ENCODE data around the gene OS9. TPM values are rescaled to one million over a fixed set of nuclear protein-coding genes. Genes with fewer than 3 reads are reported as not detected.
A peak's percentile ranks its signal among the peaks of the same experiment; 100 is the strongest.

Gene OS9
- total RNA-seq, 1 donor from 2014 or later, result 263 TPM

- Histone ChIP-seq H3K4me3 (peak overlapping the region; percentile 92), H3K4me1 (peaks cover 36% of the 10 kb centered on the region), H3K9me3 (no peaks in the 10 kb centered on the region), H3K27ac (peak overlapping the region; percentile 91), H3K27me3 (no peaks in the 10 kb centered on the region), H3K36me3 (peaks cover 40% of the 10 kb centered on the region)
- intact Hi-C loops (cut with DNase I), result no loop called here
- no peak for ATAC-seq
- DNase-seq, result no peak
- TF ChIP-seq CTCF (IDR thresholded peaks at IDR 0.05), result no peak
These were observed 57.5 kb downstream of the OS9 start for GRCh38 chr12:57751432-57751787.

- no peaks in the 10 kb centered on the region for H3K27me3 ChIP-seq
- H3K36me3 ChIP-seq, result peaks cover 37% of the 10 kb centered on the region
- H3K9me3 ChIP-seq, result no peaks in the 10 kb centered on the region
- H3K27ac ChIP-seq, result peak within 1 kb of the TSS; percentile 91
- H3K4me1 ChIP-seq, result peaks cover 38% of the 10 kb centered on the region
- intact Hi-C loops (cut with DNase I), result no loop called here
- peak; percentile 99 for DNase-seq
- ATAC-seq, result peak; percentile 91
- peak within 1 kb of the TSS; percentile 92 for H3K4me3 ChIP-seq
- TF ChIP-seq CTCF (IDR thresholded peaks at IDR 0.05), result no peak
These were observed 58.1 kb downstream of the OS9 start, which contains the start of gene CDK4 for GRCh38 chr12:57751788-57752667. TSS of gene CDK4 (minus strand) at chr12:57752310. CDS start at chr12:57751717, 593 bp downstream.

- Histone ChIP-seq H3K4me3 (peak overlapping the region; percentile 92), H3K4me1 (peaks cover 38% of the 10 kb centered on the region), H3K27ac (peak overlapping the region; percentile 67)
These were observed 58.7 kb downstream of the OS9 start for GRCh38 chr12:57752668-57753000.

GRCh38 chr12:57753756-57754337 lies 59.9 kb downstream of the OS9 start:
- no peak overlapping the region for H3K27ac ChIP-seq
- intact Hi-C loops (cut with DNase I), result no loop called here
- peaks cover 32% of the 10 kb centered on the region for H3K36me3 ChIP-seq
- no peaks in the 10 kb centered on the region for H3K9me3 ChIP-seq
- no peaks in the 10 kb centered on the region for H3K27me3 ChIP-seq
- peak overlapping the region; percentile 66 for H3K4me3 ChIP-seq
- no peak for TF ChIP-seq CTCF (IDR thresholded peaks at IDR 0.05)
- H3K4me1 ChIP-seq, result peaks cover 38% of the 10 kb centered on the region
- ATAC-seq (no peak), DNase-seq (no peak)

More at GRCh38 chr12:57752668-57753000, 58.7 kb downstream of the OS9 start:
- intact Hi-C loops (cut with DNase I), result no loop called here
- Histone ChIP-seq H3K9me3 (no peaks in the 10 kb centered on the region), H3K36me3 (peaks cover 32% of the 10 kb centered on the region), H3K27me3 (no peaks in the 10 kb centered on the region)
- ATAC-seq (no peak), DNase-seq (no peak)
- no peak for TF ChIP-seq CTCF (IDR thresholded peaks at IDR 0.05)

GRCh38 chr12:57754411-57755193 lies 60.7 kb downstream of the OS9 start, which contains the start of gene MARCHF9:
TSS of gene MARCHF9 (plus strand) at chr12:57755103. CDS start at chr12:57755529, 426 bp downstream.
- Histone ChIP-seq H3K4me1 (peaks cover 38% of the 10 kb centered on the region), H3K4me3 (peak within 1 kb of the TSS; percentile 66), H3K9me3 (no peaks in the 10 kb centered on the region), H3K27ac (peak within 1 kb of the TSS; percentile 70), H3K27me3 (no peaks in the 10 kb centered on the region), H3K36me3 (peaks cover 25% of the 10 kb centered on the region)
- DNase-seq (peak; percentile 90), ATAC-seq (peak; percentile 56)
- intact Hi-C loops (cut with DNase I), result no loop called here
- TF ChIP-seq CTCF (IDR thresholded peaks at IDR 0.05), result no peak
